ENCODE results near the gene ELOA.
A peak's percentile ranks its signal among the peaks of the same experiment; 100 is the strongest.
"Not testable (repeated sequence)": the region's sequence is repeated elsewhere in the genome, so short reads cannot be mapped to it uniquely, and the experiment has no call there.

Gene ELOA

GRCh38 chr1:23741609-23742008 is 1.7 kb upstream of the ELOA start:
- DNase-seq = no peak

- no peak for DNase-seq
These were observed 493 bp upstream of the ELOA start for GRCh38 chr1:23742670-23743286.

- no peak for DNase-seq
These were observed 2.2 kb downstream of the ELOA start for GRCh38 chr1:23745515-23745914.

- DNase-seq = no peak
These were observed 4.7 kb downstream of the ELOA start for GRCh38 chr1:23748016-23748415.

GRCh38 chr1:23751050-23751814 is 8.0 kb downstream of the ELOA start:
- DNase-seq = peak; percentile 16

GRCh38 chr1:23751815-23752200 is 8.5 kb downstream of the ELOA start:
- DNase-seq = no peak

- DNase-seq = no peak
These were observed 9.6 kb downstream of the ELOA start for GRCh38 chr1:23752909-23753308.

GRCh38 chr1:23756676-23757075 is 13.4 kb downstream of the ELOA start:
- no peak for DNase-seq

GRCh38 chr1:23757812-23758211 is 14.5 kb downstream of the ELOA start:
- DNase-seq = no peak

- DNase-seq = peak; percentile 46
These were observed 16.0 kb downstream of the ELOA start for GRCh38 chr1:23759277-23759676.

- no peak for DNase-seq
These were observed 19.8 kb downstream of the ELOA start for GRCh38 chr1:23763041-23763577.

GRCh38 chr1:23768733-23769132 is 25.5 kb downstream of the ELOA start:
- no peak for DNase-seq

GRCh38 chr1:23772049-23772853 is 29.0 kb downstream of the ELOA start:
- peak; percentile 83 for DNase-seq

- DNase-seq = no peak
These were observed 29.6 kb downstream of the ELOA start for GRCh38 chr1:23772854-23773242.

GRCh38 chr1:23774174-23774880 is 31.1 kb downstream of the ELOA start:
- no peak for DNase-seq

GRCh38 chr1:23776217-23776616 is 32.9 kb downstream of the ELOA start:
- no peak for DNase-seq

GRCh38 chr1:23777979-23778814 is 34.9 kb downstream of the ELOA start, which contains the start of gene PITHD1:
Gene PITHD1, plus strand, starts transcription at chr1:23778418. Its CDS starts 98 bp downstream, at chr1:23778516.
- DNase-seq = peak; percentile 77

GRCh38 chr1:23779826-23780371 is 36.6 kb downstream of the ELOA start:
- no peak for DNase-seq

- not testable (repeated sequence) for DNase-seq
These were observed 39.9 kb downstream of the ELOA start for GRCh38 chr1:23783141-23783540.

GRCh38 chr1:23784846-23785245 is 41.6 kb downstream of the ELOA start:
- DNase-seq = no peak

GRCh38 chr1:23787701-23788100 is 44.4 kb downstream of the ELOA start:
- DNase-seq = no peak

Measured in midbrain (tissue), 1 donor.